GM21526 (cell line): ENCODE measurements around the gene RINL.
A peak's percentile ranks its signal among the peaks of the same experiment; 100 is the strongest.

Source experiments
- ATAC-seq: cut with Tn5 transposase; IDR thresholded peaks from one replicate; pipeline ENCODE4 v1.9.1; 2021; ENCODE audit warnings: moderate library complexity; ENCODE audit not compliant: unreplicated experiment, low FRiP score

Gene RINL

GRCh38 chr19:38850976-38851621 lies 27.0 kb downstream of the RINL start:
- ATAC-seq: no peak

DNA sequence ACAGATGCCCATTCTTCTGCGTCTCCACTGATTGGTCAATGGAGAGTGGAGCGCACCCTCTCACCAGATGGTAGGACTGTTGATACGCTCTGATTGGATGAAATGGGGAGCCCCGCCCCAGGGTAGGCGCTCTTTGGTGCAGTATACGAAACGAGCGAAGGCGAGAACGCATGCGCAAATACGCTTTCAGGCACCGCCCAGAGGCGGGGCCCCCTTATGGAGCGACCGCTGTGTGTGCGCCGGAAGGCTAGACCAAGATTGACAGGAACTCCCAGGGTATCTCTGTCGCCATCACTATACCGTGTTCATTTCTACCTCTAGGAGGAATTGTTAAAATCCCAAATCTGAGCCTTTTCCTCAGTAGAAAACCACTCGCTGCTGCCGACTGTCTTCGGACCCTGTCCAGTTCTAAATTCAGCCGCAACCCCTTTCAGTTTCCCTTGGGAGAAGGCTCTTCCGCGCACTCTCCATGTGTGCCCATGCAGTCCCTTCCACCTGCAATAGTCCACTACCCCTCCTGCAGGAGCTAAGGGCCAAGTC lies 27.6 kb downstream of the RINL start:
- peak; percentile 62 for ATAC-seq

DNA sequence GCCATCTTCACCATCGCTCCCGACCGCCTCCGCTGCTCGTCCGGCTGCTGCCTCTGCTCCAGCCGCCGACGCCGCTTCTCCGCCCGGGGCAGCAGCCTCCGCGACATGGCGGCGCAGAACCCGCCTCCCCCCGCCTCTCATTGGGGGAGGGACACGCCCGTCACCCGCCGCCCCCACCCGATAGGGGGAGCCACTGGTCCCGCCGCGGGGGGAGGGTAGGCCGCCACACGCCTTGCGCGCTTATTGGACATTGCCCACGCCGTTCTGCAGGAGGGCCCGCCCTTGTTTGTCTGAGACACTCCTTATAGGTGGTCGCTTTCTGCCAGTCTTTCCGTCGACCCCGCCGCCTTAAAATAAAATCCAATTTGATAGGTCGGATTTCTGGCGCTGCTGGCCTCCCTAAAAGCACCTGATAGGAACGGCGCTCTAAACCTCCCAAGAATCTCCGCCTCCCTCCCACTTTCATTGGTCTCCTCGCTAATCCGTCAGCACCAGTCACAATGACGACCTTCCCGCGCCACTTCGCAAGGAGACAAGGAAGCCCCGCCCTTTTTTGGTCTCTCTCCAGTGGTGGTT lies 28.1 kb downstream of the RINL start, which contains the start of gene HNRNPL:
TSS of gene HNRNPL (minus strand) at position 127 of the 576 bp plus-strand sequence. CDS start at position 107, 20 bp downstream.
- ATAC-seq: peak; percentile 46

DNA sequence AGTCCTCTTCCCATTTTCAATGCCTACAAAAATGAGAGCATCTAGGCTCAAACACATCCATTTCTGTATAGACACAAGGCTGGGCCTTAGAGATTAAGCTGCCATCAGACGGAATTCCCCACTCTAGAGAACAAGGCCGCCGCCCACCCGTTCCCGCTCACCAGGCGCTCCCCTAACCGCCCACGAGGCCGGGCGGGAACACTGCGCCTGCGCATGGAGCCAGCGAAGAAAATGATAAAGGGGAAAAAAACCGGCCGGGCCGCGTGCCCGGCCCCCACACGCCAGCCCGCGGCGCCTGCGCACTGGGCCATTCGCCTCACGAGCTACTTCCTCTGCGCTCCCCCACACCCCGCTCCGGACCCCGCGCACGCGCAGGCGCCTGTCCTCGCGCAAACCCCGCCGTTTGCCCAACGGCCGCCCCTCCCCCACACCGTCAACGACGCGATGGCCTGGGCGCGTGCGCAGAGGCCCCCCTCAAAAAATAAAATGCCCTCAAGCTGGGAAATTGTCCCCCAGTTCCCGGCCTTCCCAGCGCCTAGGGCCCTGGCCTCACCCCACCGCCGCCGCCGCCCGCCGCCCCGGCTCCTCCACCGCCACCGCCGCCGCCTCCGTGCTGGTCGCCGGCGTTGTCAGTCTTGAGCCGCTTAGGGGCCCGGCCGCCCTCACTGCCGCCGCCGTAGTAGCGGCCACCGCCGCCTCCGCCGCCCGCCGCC lies 28.8 kb downstream of the RINL start:
- no peak for ATAC-seq

- ATAC-seq: no peak
Observed at GRCh38 chr19:38848299-38849146, 29.6 kb downstream of the RINL start.

DNA sequence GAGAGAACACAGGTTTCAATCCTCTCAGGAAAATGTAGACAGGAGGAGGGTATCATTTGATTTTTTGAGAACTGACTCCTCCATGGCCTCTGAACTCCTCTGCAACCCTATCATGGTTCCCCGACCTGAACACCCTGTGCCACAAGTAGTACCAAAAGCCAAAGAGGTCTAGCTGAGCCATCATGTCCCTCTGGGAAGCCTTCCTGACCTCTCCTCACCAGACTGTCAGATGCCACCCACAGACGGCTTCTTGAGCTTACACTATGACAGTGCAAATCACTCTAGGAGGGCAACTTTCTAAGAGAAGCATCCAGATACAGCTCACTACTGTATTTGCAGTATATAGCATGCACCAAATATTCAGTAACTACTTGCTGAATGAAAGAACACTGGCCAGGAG lies 32.0 kb downstream of the RINL start:
- ATAC-seq: no peak

DNA sequence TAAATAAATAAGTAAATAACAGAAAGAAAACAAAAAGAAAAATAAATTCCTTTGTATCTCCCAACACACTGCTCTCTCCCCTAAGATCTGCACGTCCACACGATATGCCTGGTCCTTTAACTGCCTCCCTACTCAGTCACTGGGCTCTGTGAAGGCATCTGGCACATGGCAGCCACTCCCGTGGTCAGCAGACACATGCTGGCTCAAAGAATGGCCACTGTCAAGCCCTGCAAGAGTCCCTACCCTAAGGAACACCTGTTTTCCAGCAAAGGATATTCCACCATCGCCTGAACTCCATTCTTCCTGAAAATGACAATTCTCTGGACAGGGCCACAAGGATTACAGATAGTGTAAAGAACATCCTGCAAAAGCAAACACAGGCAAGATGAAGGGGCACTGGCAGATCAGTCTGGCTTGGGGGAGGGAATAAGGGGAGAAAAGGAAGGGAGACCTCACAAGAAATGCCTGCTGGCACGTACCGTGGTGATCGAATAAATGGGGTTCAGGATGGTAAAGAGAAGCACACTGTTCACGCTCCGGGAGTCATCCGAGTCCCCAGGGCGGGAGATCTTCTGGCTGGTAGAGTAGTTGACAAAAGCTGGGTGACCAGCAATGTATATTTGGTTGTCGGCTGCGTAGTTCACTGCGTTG lies 32.6 kb downstream of the RINL start:
- no peak for ATAC-seq

- ATAC-seq: no peak
Observed at GRCh38 chr19:38844093-38844686, 33.9 kb downstream of the RINL start.

- ATAC-seq: no peak
Observed at GRCh38 chr19:38843175-38843758, 34.8 kb downstream of the RINL start.

GRCh38 chr19:38842439-38843174 lies 35.5 kb downstream of the RINL start:
- no peak for ATAC-seq

- no peak for ATAC-seq
Observed at GRCh38 chr19:38841787-38842438, 36.2 kb downstream of the RINL start.

GRCh38 chr19:38841180-38841766 lies 36.8 kb downstream of the RINL start:
- ATAC-seq: no peak

- no peak for ATAC-seq
Observed at GRCh38 chr19:38840583-38840968, 37.5 kb downstream of the RINL start.

DNA sequence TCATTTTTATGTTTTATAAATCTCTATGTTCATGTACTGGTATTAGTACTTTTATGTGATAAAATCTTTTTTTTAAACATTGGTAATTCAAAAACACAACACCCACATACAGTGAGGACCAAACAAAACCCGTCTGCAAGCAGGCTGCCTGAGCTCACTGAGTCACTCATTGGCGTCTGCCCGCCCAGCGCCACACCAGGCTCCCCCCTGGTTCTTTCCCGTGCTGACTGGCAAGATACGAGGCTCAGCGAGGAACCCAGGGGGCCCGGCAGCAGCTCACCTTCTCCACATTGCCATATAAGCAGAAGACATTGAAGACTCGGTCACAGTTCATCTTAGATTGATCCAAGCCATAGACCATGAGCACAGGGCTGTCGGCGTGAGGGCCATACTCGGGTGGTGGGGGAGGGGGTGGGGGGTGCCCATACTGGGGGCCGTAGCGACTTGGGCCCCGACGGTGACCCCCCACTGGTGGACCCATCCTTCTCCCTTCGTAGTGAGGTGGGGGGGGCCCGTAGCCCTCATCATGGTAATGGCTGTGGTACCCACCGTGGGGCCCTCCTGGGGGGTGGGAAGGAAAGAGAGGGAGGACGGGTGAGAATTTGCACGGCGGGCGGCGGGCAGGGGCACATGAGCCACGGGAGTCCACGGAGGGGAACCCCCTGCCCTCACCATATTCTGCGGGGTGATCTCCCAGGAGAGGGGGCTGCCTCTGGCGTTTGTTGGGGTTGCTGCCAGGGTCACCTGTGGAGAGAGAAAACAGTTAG lies 38.1 kb downstream of the RINL start:
- ATAC-seq: no peak

DNA sequence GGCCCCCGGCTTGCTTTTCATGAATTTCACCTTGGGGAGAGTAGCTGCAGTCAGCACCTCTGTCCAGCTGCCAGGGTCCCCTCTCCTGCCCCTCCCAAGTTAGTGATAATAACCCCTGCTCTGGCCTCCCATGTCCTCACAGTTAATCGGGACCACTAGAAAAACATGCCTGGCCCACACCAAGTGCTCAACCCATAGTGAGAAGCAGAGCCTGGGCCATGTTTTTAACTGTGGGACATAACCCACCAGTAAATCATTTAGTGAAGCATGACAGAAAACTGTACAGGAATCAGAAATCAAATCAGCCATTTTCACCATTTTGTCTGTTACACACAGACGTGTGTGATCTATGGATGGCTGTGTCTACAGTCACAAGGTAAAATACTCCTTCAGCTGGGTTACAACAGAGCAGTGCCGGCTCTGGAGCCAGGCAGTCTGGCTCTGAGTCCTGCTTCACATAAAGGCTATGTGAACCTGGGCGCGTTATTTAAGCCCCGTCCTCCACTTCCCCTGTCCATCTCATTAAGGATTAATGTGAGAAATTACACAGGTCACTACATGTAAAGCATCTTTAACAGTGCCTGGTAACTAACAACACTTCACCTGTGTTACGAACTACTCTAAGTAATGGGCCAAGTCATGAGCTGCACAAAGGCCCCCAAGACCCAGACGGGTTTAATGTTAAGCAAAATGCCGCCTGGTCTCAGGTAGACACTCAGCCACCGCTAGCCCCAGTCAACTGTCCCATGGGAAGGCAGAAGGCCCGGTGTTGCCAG lies 38.9 kb downstream of the RINL start:
- no peak for ATAC-seq

GRCh38 chr19:38838208-38838985 lies 39.7 kb downstream of the RINL start:
- no peak for ATAC-seq
